Transverse colon (tissue), 4 donors: ENCODE data around the gene SYT14. TPM values are rescaled to one million over a fixed set of nuclear protein-coding genes. Genes with fewer than 3 reads are reported as not detected.

Experiments
- DNase-seq: peaks from one replicate; pipeline ENCODE4 v3.0.0-alpha.2; 2019
- H3K27ac ChIP-seq, 4 donors: fragments of 200-600 bp; sonication (generic); 2 replicates each; pipeline ENCODE4 v1.5.1; 2016 to 2018; ENCODE audit warnings: inconsistent platforms in 4 of 4
- H3K27me3 ChIP-seq: fragments of 200-600 bp; sonication (generic); 2 replicates; pipeline ENCODE4 v1.5.1; 2017; ENCODE audit warnings: inconsistent platforms
- H3K36me3 ChIP-seq, 4 donors: fragments of 200-600 bp; sonication (generic); 2 replicates each; pipeline ENCODE4 v1.5.1; 2017 to 2019; ENCODE audit warnings: inconsistent platforms in 4 of 4
- H3K4me1 ChIP-seq, 4 donors: fragments of 200-600 bp; sonication (generic); 2 replicates each; pipeline ENCODE4 v1.5.1; 2017 to 2020; ENCODE audit warnings: inconsistent platforms in 4 of 4
- H3K4me3 ChIP-seq, 4 donors: fragments of 200-600 bp; sonication (generic); 1 replicate in 1 of 4; 2 replicates in 3 of 4; pipeline versions ENCODE4 v1.5.1 to v1.6.1; 2017 to 2019; ENCODE audit warnings: inconsistent platforms in 4 of 4
- H3K9me3 ChIP-seq, 2 donors: fragments of 200-600 bp; sonication (generic); 2 replicates each; pipeline ENCODE4 v1.5.1; 2017 to 2019; ENCODE audit warnings: inconsistent platforms in 2 of 2
- CTCF ChIP-seq, 5 experiments: fragments of 200-600 bp in 3 of 5; fragments of 450-650 bp in 2 of 5; sonication (generic) in 3 of 5; IDR thresholded peaks; 1 replicate in 2 of 5; 2 replicates in 3 of 5; pipeline ENCODE4 v1.5.1; 2016 to 2017; ENCODE audit warnings: antibody characterized with exemption in 5 of 5, inconsistent platforms in 3 of 5, mild to moderate bottlenecking in 2 of 5, moderate library complexity in 1 of 5
- EP300 ChIP-seq: sonication (generic); formaldehyde crosslinking; IDR thresholded peaks from one replicate; pipeline ENCODE4 v1.6.1; 2017; ENCODE audit warnings: antibody characterized with exemption, low read depth
- POLR2A ChIP-seq: fragments of 450-650 bp; IDR thresholded peaks from one replicate; pipeline ENCODE4 v1.6.1; 2016; ENCODE audit warnings: antibody characterized with exemption, mild to moderate bottlenecking, moderate library complexity
- POLR2AphosphoS5 ChIP-seq, 3 donors: sonication (generic); formaldehyde crosslinking; IDR thresholded peaks; one replicate each; pipeline ENCODE4 v1.6.1; 2016; ENCODE audit warnings: antibody characterized with exemption in 3 of 3
- WGBS, 2 donors: methylation state at CpG; one replicate each; pipeline ENCODE4 v1.1.5; 2018; ENCODE audit warnings: low coverage in 1 of 2; 5-methylcytosine and 5-hydroxymethylcytosine counted together
- in situ Hi-C, 4 donors: fragments of 200-750 bp; cut with MboI; loops; one replicate each; pipeline versions ENCODE4 v1.15.0 to v1.15.1; 2017; ENCODE audit warnings: low sequenced_read_pairs in 3 of 4, low pct_ligation_motif_present in 1 of 4, low pct_unique_long_range_greater_than_20kb in 1 of 4
- intact Hi-C: fragments of 100-400 bp; cut with DNase I; formaldehyde crosslinking; loops from one replicate; pipeline ENCODE4 v1.15.1; 2023; ENCODE audit warnings: low total_unique reads
- total RNA-seq, 4 donors: library from RNA; depleted of rRNA; stranded (reverse); fragments of >200 nt; gene quantifications; one replicate each; pipeline ENCODE4 v1.1.0, GENCODE V29; 2016

The SYT14 gene
- total RNA-seq, 4 donors from 2014 or later = under 0.01 TPM; not detected in 3

GRCh38 chr1:210151052-210151672 is 213.1 kb downstream of the SYT14 start:
- Histone ChIP-seq H3K27me3 (no peaks in the 10 kb centered on the region), H3K36me3 (no peaks in the 10 kb centered on the region), H3K4me3 (no peak overlapping the region), H3K9me3 (no peaks in the 10 kb centered on the region), H3K4me1 (no peaks in the 10 kb centered on the region), H3K27ac (no peak overlapping the region)
- TF ChIP-seq EP300 = no peak
- TF ChIP-seq POLR2A = no peak
- no peak for TF ChIP-seq CTCF (IDR thresholded peaks at IDR 0.05)
- no peak for TF ChIP-seq POLR2AphosphoS5 (IDR thresholded peaks at IDR 0.05)
- WGBS, 2 donors = 24 to 38% methylated on average over 3 of the region's 3 CpGs
- no peak for DNase-seq
- intact Hi-C loops = no loop called here
- in situ Hi-C loops = no loop called here

GRCh38 chr1:210159211-210159610 is 221.2 kb downstream of the SYT14 start:
- no peak for DNase-seq
- Histone ChIP-seq H3K36me3 (no peaks in the 10 kb centered on the region), H3K27ac (no peak overlapping the region), H3K27me3 (no peaks in the 10 kb centered on the region), H3K9me3 (no peaks in the 10 kb centered on the region), H3K4me1 (no peaks in the 10 kb centered on the region), H3K4me3 (no peak overlapping the region)
- TF ChIP-seq POLR2A (no peak), EP300 (no peak), CTCF (IDR thresholded peaks at IDR 0.05) (no peak), POLR2AphosphoS5 (IDR thresholded peaks at IDR 0.05) (no peak)
- 34 to 38% methylated on average over 2 of the region's 2 CpGs for WGBS, 2 donors
- in situ Hi-C loops (no loop called here), intact Hi-C loops (no loop called here)

GRCh38 chr1:210170220-210170619 is 232.2 kb downstream of the SYT14 start:
- no peak for DNase-seq
- intact Hi-C loops = no loop called here
- Histone ChIP-seq H3K27ac (no peak overlapping the region), H3K4me3 (no peak overlapping the region), H3K9me3 (no peaks in the 10 kb centered on the region), H3K36me3 (no peaks in the 10 kb centered on the region), H3K27me3 (no peaks in the 10 kb centered on the region), H3K4me1 (no peaks in the 10 kb centered on the region)
- WGBS, 2 donors = 65 to 79% methylated on average over 7 of the region's 7 CpGs
- in situ Hi-C loops = no loop called here
- TF ChIP-seq CTCF (IDR thresholded peaks at IDR 0.05) (no peak), EP300 (no peak), POLR2A (no peak), POLR2AphosphoS5 (IDR thresholded peaks at IDR 0.05) (no peak)

GRCh38 chr1:210174133-210174532 is 236.1 kb downstream of the SYT14 start:
- Histone ChIP-seq H3K4me3 (no peak overlapping the region), H3K4me1 (no peaks in the 10 kb centered on the region), H3K27me3 (no peaks in the 10 kb centered on the region), H3K9me3 (no peaks in the 10 kb centered on the region), H3K27ac (no peak overlapping the region), H3K36me3 (no peaks in the 10 kb centered on the region)
- TF ChIP-seq EP300 (no peak), POLR2AphosphoS5 (IDR thresholded peaks at IDR 0.05) (no peak), CTCF (IDR thresholded peaks at IDR 0.05) (no peak), POLR2A (no peak)
- 74 to 81% methylated on average over 6 to 8 of the region's 8 CpGs for WGBS, 2 donors
- intact Hi-C loops (no loop called here), in situ Hi-C loops (no loop called here)
- DNase-seq = no peak
